Stimulated activated CD4-positive, alpha-beta T cell treated with anti-CD3 and anti-CD28 coated beads, Interleukin-2, amount 100 ng/mL, for 24 hours (primary cell): Measurements from ENCODE around the gene LIPN.
A peak's percentile ranks its signal among the peaks of the same experiment; 100 is the strongest.

Source experiments
- DNase-seq, 2 donors: peaks; one replicate each; pipeline ENCODE4 v3.0.0-alpha.2; 2020

Gene LIPN

DNA sequence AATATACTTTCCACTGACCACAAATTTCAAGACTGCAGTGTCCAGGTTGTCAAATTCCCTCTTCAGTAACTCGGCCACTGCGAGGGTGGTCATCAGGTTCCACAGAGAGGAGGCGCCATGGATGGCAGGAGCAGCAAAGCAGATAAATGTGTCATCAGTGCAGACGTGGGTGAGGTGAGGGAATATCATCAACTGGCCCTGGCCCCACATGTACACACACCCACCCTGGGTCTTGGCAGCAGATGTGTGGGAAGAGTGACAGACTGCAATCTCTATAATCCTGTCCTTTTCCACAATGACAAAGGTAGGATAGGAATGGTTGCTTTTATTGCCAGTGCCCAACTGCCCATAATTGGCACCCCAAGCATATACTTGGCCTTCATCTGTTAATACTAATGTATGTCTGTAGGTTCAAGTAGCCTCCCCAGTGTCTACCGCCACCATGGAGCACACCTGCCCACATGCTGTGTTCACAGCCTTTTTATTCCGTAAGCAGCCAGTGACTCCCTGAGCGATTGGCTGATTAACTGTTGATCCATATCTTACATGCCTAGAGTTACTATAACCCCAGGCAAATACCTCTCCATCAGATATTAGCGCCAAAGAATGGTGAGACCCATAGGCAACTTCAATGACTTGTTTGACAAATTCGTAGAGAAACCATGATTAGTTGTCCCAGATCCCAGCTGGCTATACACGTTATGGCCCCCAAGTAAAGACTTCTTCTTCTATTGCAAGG, 26.4 kb downstream of the LIPN start:
- no peak for DNase-seq

DNA sequence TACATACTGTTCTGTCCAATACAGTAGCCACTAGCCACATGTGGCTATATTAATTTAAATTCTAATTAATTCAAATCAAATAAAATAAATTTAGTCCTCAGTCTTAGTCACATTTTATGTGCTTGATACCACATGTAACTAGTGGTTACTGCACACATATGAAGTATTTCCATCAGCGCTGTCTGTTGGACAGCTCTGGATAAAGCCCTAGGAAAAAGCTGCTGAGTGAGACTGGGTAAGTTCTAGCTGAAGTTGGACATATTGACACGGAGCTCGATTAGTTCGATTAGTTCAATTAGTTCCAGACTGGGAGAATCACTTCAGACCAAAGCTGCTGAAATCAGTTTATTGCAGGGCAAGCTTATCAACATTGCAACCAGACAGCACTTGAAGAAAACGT, 27.6 kb downstream of the LIPN start:
- DNase-seq: no peak

DNA sequence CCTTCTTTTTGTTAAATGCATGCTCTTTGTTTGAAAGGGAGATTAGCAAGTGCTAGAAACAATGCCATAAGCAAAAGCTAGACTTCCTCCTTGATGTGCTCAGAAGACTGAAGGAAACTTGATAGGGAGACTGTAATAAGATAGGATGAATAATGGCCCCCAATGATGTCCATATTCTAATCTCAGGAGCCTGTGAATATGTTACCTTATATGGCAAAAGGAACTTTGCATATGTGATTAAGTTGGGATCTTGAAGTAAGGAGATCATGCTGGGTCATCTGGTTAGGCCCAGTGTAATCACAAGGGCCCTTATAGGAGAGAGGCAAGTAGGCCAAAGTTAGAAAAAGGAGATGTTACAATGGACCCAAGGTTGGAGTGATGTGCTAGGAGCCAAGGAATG, 29.1 kb downstream of the LIPN start:
- DNase-seq: no peak

DNA sequence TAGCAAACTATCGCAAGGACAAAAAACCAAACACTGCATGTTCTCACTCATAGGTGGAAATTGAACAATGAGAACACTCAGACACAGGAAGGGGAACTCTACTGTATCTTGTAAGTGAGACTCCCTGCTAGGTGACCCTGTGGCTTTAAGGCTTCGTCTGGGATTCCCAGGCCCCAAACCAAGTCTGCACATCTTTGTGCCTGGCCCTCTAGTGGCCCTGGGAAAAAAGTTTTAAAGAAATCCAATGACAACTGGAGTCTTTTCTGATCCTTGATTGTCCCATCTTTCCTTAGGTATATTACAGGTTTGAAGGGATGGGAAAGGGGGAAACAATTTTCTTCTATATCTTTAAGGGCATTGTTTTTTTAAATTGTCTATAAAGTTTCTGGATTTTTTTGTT, 32.1 kb downstream of the LIPN start:
- DNase-seq: no peak

DNA sequence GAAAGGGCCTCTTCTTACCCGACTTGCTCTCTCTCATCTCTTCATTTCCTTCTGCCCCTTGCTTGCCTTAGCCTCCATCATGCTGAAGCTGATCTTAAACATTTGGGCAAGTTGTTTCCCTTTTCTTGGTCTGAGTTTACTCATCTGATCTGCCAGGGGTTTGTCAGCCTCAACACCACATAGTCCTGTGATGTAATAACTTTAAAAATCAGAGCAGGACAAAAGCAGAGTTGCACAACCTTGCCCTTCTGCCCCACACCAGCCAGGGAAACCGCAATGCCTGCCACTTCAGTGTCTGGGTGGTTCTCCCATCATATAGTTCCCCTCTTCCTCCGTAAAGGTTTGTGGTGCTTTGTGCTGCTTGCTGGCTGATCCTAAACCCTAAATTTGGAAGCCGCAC, 32.8 kb downstream of the LIPN start:
- no peak for DNase-seq

DNA sequence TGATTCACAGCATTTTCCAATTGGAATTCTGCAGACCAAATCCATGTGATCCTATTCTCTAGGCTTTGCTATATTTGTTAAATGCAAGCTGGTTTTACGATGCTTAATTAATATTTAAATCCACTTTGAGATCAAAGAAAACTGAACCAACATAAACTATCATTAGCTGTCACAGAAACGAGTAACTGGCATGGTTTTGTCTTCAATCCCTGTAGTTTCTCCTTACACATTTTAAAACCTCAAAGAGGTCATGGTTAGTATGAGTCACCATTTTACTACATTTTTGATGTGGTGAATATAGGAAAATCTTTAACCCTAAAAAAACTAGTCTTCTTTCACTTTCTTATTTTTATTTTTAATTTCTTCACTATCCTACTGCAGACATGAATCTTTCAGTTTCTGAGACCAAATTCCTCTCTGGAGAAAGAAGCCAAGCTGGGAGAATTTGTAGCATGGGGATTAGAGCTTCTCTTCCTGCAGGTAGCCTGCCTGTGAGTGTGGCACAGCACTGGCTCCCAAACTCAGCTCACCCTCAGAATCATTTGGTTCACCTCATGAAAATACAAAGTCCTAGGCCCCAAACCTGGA, 34.0 kb downstream of the LIPN start:
- DNase-seq: no peak

DNA sequence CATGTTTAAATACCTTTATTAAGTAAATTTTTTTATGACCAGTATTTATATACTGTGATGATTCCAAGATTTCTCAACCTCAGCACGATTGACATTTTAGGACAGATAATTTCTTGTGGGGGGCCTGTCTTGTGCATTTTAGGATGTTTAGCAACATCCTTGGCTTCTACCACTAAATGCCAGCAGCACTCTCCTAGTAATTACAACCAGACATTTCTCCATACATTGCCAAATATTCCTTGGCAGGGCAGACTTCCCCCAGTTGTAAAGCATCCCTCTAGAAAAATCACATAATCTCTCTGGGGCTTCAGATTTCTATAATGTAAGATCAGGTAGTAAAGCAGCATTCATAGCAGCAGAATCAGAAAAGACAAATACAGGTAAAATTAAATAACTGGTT, 34.9 kb downstream of the LIPN start:
- DNase-seq: no peak

DNA sequence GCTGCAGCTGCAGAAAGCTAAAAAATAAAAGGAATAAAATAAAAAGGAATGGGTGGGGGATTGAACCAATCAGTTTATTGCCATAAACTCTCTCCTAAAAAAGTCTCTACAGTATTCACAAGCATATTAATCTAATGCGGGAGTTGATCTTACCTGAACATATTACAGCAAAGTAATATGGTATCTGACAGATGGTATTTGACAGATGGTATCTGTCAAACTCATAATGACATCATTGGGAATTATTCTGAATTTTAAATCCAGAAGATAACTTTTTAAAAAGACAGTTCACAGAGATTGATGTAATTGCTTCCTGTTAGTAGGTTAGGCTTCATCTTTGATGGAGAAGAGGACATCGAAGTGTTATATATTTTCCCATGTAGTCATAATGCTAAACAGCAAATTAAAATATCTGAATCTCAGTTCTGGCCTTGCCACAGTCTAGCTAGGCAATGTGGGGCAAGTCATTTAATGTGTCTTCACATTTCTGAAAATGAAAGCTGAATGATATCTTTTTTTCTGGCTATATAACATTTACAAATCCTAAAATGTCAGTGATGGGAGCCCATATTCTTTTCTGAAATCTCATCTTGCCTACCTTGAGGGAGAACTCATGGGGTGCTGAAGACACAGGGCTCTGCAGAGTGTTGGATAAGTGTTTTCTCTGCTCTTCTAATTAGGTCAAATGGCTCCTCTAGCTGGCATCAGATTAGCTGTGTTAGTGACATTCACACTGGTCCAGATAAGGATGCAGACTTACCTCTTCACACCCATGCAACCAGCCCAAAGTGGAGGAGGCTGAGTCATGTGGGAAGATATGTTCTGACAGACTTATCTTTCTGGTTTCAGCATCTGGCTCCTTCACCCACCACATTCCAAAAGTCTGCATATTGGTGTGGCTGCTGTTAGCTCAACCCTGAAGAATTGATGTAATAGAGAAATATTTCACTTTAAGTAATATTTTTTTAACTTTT, 40.6 kb downstream of the LIPN start:
- DNase-seq: peak; percentile 25 to 39

DNA sequence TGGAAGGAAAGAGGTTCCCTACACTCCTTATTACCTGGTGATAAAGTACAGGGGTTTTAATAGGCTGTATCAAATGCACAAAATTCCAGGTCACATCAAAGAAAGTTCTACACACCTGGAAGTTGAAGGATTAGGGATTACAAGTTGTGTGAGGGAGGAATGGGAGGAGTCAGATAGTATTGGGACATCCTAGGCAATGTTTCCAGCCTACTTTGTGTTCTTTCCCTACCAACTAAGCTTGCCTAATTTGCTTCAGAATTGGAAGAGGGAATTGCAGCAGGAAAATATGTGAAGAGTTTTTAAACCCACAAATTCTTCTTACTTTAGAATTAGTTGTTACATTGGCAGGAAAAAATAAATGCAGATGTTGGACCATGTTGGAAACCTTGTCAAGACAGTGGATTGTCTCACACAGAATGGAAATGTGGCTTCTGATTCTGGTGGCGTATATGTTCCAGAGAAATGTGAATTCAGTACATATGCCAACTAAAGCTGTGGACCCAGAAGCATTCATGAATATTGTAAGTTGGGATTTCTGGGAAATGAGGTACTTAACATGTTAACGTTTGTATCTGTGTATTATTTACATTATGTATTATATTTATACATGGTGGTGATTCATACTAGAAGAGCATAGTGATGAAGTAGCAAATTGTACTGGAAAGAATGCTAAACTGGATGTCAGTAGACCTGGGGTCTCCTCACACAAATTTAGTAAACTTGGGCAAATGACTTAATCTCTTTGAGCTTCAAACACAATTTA, 42.9 kb downstream of the LIPN start, which contains the start of gene LIPM:
Gene LIPM, plus strand, starts transcription at position 208 of the 763 bp plus-strand sequence. Its CDS starts 167 bp downstream, at position 375.
- DNase-seq: no peak

DNA sequence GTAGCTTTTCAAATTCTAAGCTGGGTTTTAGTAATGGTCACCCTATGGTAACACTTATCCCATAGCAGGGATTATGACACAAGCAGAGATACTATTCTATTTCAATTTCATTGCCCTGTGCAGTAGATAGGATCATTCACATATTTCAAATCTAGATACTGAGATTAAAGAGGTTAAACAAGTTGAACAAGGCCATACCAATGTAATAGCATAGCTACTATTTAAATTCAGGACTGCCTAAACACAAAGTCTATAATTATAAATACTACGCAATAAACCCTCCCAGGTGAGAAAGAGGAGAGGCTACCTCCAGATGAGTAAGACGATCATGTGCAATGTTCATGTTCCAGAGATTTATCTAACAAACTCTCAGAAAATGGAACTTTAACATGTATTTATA, 43.8 kb downstream of the LIPN start:
- DNase-seq: no peak

DNA sequence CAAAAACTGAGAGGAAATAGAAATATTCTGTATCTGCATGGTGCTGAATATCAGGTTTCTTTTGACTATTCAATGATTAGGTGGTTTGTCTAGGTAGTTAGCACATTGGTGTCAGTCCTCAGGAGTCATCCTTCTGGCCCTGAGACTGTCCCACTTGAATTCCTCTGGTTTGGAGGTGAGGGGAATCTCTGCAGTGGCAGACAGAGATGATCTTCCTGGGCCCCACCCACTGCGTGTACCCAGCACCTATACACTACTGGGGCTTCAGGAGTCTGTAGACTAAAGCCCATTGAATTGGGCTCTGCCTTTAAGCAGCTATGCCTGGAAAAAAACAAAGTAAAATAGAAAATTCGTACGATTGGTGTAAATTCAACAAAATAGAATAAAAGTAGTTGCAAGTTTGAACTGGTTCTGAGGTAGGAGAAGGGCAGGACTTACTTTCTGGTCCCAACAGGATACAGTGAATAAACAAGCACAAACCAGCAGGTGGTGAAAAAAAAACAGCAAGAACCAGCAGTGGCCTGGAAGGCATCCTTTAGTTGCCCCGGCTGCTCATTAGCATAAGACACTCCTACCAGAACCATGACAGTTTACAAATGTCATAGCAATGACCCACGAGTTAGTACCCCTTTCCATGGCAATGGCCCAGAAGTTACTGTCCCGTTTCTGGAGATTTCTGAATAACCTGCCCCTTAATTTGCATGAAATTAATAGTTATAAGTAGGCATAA, 44.4 kb downstream of the LIPN start:
- DNase-seq: no peak

DNA sequence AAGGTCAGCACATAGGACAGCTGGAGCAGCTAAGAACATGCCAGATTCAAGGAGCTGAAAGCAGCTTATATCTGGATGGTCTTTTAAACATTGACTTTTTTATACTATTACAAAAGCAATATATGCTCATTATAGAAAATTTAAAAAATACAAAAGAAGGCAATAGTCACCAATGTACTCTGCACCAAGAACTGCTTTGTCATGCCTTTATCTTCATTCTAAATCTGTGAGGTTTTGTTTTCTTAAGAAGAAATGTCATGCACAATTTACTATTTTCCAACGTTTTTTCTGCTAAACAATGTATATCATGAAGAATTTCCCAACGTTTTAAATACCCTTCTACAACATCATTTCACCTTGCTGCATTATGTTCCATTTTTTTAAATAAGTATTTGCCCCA, 45.5 kb downstream of the LIPN start:
- no peak for DNase-seq

DNA sequence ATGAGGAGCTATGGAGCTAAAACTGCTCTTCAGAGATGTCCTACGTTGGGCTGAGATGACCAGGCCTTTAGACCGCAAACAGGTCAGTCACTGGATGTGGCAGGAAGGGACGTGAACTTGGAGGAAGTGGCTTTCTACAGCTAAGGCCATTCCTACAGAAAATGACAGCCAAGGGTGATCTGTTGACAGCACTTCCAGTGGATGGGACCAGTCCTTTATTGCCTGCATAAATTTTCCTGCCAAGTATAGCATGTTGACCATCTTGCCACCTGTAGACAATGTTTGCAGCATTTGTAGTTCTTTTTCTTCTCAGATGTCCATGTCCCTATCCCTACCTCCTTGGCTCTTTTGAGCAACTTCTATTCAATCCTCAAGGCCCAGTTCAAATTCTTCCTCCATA, 46.1 kb downstream of the LIPN start:
- no peak for DNase-seq

DNA sequence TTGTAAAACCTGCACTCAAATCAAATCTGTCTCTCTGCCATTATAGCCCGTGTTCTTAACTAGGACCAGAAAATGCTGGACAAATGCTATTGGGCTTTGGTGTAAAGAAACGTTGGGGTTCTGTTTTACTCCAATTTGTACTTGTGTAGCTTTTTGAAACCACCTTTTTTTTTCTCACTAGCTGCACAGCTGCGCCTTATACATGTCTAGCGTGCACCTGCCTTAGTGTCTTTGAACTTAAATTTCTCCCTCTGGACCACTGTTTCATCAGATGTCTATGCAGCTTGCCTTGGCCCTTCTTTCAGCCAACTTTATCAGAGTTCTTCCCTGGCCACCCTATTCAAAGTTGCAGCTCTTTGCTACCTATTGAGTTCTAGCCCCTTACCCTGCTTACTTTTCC, 49.8 kb downstream of the LIPN start:
- DNase-seq: no peak

DNA sequence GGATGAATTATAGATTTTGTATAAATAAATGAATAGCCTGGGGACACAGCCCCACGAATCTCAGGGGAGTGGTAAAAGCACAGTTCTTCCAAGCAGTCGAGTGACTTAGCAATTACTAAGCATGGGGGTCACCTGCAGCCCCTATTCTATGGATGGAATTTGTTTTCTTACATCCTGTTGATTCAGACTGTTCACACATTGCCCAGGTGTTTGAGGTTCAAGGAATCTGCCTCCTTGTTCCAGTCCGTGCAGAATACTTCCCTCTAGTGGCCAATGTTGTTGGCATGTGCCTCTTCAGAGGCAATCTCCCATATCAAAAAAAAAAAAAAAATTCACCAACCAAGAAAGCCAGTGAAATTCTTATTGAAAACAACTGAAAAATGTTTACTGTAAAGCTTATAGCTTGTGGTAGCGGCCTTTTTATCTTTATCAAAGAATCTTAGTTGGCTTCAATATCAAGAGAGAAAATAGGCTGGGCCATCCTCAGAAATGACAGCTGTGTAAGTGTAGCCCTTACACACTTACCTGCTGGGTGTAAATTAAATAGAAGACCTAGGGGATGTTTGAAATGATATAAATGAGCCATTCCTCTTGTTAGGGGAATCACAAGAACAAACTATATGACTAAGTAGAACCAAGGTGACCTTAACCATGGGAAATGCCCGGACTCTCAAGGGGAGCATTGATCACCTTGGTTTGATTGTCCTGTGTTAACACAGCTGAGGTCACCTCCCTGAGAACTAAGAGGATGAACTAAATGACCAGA, 50.6 kb downstream of the LIPN start:
- DNase-seq: no peak

DNA sequence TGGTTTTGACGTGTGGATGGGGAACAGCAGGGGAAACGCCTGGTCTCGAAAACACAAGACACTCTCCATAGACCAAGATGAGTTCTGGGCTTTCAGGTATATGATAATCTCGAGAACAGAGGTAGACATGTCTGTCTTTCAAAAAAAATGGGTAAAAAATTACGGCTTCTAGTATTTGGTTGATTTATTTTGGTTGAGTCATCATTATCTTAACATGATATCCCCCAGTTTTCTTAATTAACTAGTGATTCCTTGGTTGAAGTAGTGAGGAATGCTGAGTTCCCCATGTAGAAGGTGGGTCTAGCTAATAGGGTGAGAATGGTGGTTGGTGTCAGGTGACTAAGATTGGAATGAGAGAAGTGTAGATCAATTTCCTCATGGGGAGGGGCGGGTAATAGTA, 53.4 kb downstream of the LIPN start:
- DNase-seq: no peak

DNA sequence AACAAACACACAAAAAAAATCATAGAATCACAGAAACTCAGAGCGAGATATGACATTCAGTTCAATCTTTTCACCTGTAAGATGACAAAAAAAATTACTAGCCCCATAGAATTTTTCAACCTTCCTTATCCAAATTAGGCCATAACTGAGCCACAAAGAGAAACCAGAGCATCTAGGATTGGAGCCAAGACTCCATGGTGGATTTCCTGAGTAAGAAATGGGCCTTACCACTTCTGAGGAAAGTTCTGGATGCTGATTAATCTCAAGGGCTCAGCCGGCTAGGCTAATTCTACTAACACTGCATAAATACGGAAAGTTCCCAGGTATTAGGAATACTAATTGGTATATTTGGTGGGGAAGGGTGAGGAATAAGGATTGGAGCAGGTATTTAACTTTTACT, 59.5 kb downstream of the LIPN start:
- DNase-seq: no peak

DNA sequence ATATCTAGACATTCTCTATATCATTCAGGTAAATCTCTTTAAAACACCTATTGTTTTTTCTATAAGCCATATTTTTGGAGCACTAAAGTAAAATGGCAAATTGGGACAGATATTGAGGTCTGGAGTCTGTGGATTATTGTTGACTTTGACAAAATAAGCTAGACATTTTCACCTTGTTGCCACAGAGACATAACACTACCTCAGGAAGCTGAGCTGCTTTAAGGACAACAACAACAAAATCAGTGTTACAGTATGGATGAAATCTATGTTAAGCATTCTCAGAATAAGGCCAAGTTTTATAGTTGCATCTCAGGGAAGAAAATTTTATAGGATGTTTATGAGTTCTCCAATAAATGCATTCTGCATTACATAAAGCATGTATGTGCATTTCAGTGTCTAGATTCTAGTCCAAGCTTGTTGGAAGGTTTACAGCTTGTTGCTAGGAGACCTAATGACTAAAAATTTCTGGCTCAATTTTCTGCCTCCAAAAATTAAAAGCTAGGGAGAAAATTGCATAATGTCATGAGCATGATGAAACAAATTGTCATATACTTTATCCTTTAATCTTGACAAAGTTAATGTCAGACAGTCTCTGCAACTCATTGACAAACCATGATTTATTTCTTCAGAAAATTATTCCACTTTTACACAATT, 61.1 kb downstream of the LIPN start:
- no peak for DNase-seq

DNA sequence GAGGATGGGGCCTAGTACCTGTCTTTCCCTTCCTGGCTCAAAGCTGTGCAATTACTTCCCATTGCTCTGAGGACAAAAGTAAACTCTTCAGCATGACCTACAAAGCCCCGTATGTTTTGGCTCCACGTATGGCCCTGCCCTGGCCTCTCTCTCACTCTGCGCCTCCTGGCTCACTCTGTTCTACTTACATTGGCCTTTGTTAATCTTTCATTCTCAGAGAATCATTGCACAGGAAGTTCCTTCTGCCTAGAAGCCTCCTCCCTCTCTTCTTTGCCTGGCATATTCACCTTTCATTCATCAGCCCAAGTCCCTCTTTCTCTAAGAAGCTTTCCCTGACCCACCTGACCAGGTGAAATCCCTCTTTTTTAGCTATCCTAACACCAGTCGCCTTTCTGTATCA, 66.6 kb downstream of the LIPN start:
- DNase-seq: no peak

DNA sequence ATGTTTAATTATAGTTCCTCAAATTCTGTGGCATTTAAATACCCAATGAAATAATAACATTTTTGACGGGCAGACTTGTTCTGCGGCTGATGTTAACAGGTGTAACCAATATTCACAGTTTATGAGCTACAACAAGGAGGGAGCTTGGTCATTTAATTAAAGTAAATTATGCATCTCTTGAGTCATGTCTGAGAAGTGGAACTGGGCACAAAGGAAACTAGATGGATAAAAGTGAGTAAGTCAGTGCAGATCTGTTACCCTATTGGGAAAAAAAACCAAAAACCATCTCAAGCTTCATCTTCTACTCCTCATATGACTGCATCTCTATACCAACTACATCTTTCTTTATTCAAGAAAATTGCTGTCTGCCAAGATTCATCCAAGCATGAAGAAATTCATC, 67.9 kb downstream of the LIPN start:
- DNase-seq: no peak

DNA sequence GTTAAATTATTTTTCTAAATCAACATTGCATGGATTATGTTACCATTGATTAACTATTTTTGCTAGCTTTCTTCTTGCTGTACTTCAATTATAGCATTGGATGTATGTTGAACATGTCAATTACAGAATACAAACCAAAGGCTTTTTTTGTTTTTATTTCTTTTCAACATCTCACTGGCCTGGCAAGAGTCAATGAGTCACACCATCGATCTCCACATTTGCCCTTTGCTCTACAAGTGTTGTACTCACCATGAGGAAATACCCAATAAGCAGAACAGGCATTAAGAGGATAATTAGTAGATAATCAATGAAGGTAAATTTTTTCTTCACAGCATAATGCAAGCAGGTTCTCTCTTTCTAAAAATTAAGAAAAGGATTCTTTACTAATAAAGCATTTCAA, 68.5 kb downstream of the LIPN start:
- no peak for DNase-seq
